GM18507 (cell line): ENCODE measurements around the gene ASB2.

Experiments used
- DNase-seq: peaks from one replicate; pipeline ENCODE4 v3.0.0; 2011; ENCODE audit warnings: low read depth; ENCODE audit not compliant: insufficient read length; ENCODE audit errors: extremely low spot score
- FAIRE-seq: peaks from 2 replicates; lab custom pipeline; 2011; peaks lifted over from hg19 to GRCh38; lab: Jason Lieb, UNC

ASB2 gene

GRCh38 chr14:94003397-94003796 is 27.0 kb upstream of the ASB2 start:
- no peak for DNase-seq
- FAIRE-seq = no peak

DNA sequence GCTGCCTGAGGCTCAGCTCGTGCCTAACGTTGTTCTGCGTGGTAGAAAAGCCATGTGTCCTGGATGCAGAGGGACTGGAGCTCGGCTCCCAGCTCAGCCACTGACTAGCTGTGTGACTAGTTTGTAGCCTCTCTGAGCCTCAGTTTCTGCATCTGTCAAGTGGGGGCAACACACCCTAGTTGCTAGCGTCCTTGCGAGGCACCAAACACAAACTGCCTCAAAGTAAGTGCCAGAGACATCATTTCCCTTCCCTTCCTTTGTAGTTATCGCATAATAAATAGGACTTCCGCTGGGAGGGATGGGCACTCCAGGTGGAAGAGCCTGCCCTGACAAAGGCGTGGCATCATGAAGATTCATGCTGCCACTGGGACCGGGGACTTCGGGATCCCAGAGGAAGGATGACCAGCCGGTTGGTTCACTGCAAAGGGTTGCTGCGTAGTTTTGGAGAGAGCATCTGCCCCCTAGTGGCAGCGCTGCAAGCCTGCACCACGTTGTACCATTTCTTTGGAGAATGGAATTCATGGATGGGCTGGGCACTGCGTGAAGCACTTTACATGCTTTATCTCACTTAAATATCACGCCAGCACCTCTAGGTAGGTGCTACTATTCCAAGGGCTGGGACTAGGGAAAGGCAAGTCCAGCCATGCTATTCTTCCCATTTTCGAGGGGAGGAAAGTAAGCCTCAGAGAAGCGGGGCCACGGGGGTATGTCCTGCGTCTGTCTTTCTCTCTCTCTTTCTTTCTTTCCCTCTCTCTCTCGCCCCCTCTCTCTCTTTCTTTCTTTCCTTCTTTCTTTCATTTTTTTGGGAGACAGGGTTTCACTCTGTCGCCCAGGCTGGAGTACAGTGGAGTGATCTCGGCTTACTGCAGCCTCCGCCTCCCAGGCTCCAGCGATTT is 25.4 kb upstream of the ASB2 start:
- FAIRE-seq (peak; percentile 96), DNase-seq (peak; percentile 57)

DNA sequence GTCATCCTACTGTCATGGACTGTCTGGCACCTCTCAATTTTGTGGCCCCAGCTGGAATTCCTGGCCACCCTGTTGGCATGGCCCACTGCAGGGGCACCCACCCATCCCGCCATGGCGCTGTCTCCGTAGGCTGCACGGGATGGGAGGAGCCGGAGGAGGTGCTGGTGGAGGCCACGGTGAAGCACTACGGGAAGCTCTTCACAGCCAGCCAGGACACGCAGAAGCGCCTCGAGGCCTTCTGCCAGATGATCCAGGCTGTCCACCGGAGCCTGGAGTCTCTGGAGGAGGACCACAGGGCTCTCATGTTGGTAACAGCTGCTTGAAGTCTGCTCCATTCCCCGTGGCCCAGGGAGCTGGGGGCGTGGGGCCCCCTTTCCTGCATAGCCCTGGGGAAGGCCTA is 24.6 kb upstream of the ASB2 start:
- no peak for FAIRE-seq
- DNase-seq = no peak

GRCh38 chr14:94000267-94000666 is 23.9 kb upstream of the ASB2 start:
- FAIRE-seq (no peak), DNase-seq (no peak)

DNA sequence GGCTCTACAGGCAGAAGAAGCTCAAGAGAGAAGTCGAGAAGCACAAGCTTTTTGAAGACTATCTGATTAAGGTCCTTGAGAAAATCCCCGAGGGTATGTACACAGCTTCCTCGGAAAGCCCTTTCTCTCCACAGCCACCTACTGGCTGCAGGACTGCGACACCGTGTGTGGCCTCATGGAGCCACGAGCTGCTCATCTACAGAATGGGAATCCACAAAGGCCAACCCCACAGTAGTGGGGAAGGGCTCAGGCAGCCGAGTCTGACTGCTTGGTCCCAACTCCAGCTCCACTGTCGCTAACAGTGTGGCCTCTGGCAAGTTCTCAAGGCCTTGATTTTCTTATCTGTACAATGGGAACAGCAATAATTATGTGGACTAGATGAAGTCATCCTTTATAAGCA is 23.2 kb upstream of the ASB2 start:
- FAIRE-seq (no peak), DNase-seq (no peak)

GRCh38 chr14:93998871-93999403 is 22.6 kb upstream of the ASB2 start:
- FAIRE-seq (no peak), DNase-seq (no peak)

DNA sequence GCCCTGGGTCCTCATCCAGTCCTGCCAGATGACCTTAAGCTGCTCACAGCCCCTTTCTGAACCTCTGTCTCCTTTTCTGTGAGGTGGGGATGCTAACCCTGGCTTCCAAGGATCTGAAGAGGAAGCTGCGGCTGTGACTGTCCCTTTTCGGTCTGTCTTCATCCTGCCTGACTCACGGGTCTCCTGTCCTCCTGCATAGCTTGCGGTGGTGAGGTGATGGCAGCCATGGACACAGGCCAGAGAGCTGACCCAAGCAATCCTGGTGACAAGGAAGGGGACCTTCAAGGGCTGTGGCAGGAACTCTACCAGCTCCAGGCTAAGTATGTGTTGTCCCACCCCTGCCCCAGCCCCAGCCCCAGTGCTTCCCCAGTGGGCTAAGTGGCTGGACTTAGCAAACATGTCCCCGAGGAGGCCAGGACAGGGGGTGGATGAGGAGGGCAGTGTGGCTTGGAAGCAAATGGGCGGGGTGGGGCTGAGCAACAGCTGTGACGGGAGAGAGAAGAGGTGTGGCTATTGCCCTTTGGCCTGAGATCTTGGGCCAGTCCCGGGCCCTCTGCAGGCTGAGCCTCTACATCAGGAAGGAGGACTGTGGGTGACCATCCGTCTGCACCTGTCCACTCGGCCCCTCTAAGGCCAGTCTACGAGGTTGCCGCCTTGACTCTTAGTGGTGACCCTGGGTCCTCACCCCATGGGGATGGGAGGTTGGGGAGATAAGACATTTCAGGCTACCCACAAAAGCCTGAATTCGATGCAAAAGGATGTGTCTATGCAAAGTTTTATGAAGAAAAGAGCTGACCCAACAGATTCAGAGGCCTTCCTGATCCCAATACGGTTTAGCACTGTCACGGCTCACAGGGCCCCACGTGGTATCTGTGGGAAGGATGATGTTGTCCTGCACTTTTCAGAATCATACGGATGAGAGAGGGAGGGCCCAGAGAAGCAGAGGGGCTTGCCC is 21.8 kb upstream of the ASB2 start:
- DNase-seq = no peak
- no peak for FAIRE-seq

DNA sequence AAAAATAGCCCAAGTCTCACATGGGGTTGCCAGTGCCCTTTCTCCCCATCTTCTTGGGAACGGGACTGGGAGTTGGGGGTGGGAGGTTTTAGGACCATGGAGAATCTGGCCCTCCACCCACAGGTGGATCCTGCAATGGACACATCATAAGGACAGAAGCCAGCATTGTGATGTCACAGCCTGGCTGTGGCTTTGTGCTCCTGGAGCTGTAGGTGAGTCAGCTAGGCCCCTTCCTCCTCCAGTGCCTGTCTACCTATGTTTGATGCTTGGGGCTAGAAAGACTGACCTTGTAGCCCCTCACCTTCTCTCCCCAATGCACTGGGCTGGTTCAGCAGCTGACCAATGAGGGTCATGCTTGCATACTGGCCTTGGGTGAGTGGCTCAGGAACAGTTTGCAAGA is 20.7 kb upstream of the ASB2 start, which contains the start of gene CCDC197:
Gene CCDC197, plus strand, starts transcription at position 220 of the 400 bp plus-strand sequence. CDS start 831 bp downstream, outside the sequence.
- DNase-seq (no peak), FAIRE-seq (no peak)

DNA sequence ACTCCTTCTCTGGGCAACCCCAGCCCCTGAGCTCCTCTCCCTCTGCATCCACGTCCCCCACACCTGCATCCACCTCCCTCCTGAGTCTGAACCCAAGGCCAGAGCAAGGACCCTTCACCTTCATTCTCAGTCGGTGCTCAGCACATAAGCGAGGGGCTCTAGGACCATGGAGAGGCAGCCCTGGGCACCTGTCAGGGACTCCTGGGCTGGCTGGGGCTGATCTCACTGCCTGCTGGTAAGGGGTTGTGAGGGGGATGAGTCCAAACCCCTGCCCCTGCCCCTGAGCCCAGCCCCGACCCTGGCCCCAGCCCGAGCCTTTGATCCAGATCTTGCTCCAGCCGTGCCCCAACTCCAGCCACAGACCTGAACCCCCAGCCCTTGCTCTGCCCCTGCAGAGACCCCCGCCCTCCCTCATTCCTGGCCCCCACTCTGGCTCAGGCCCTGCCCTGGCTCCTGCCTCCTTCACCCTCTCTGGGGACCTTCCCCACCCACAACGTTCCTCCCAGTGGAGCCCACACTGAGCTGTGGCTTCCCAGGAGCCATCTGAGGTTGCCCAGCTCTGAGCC is 19.8 kb upstream of the ASB2 start:
- FAIRE-seq (no peak), DNase-seq (no peak)

DNA sequence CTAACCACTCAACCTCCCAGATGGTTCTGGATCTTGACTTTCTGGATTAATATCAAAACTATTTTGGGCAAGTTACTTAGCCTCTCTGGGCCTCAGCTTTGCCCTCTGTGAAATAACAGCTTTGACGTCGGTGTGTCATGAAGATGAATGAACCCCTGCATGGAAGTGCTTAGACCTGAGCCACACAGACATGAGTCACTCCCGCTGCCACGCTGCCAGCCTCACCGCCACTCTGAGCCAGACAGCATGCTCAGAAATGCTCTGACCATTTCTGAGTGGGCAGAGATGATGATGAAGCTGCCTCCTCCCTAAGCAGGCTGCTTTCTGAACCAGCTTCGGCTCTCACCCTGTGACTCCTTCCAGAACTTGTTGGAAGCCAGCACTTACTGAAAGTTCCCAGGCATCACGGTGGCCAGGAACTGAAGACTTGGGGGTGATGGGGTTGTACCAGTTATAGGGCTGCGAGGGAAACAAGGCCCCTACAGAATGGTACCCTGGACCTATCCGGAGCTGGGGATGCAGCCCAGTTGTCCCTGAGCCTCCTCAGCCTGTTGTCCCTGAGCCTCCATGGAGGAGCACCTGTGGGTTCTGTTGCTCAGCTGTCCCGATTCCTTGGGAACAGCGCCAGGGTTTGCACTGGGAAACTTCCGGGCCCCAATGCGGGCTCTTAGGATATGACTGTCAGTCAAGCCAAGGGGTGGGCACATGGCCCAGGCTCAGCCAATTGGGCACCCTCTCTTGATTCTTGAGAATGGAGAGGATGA is 18.7 kb upstream of the ASB2 start:
- FAIRE-seq (no peak), DNase-seq (no peak)

- FAIRE-seq (no peak), DNase-seq (no peak)
Measured at GRCh38 chr14:93993382-93993781, 17.0 kb upstream of the ASB2 start.

DNA sequence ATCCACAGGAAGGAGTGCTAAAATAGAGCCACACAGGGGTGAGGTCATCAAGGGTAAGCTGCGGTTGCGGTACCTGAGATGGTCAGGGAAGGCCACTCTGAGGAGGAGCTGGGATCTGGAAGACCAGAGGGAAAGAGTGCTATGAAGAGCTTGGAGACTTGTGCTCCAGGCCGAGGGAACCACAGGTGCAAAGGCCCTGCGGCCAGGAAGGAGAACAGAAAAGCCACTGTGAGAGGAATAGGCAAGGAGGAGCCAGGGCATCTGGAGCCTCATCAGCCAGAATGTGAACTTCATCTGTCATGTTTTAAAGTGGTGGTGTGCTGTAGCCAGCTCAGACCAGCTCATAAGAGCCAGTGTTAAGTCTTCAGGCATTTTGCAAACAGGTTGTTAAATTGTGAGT is 15.3 kb upstream of the ASB2 start:
- FAIRE-seq = no peak
- no peak for DNase-seq

- no peak for FAIRE-seq
- DNase-seq = no peak
Measured at GRCh38 chr14:93991212-93991611, 14.8 kb upstream of the ASB2 start.

GRCh38 chr14:93989939-93990338 is 13.6 kb upstream of the ASB2 start:
- DNase-seq = no peak
- peak; percentile 88 for FAIRE-seq

- no peak for FAIRE-seq
- no peak for DNase-seq
Measured at GRCh38 chr14:93987815-93988476, 11.6 kb upstream of the ASB2 start.

- FAIRE-seq (no peak), DNase-seq (no peak)
Measured at GRCh38 chr14:93987376-93987775, 11.0 kb upstream of the ASB2 start.

DNA sequence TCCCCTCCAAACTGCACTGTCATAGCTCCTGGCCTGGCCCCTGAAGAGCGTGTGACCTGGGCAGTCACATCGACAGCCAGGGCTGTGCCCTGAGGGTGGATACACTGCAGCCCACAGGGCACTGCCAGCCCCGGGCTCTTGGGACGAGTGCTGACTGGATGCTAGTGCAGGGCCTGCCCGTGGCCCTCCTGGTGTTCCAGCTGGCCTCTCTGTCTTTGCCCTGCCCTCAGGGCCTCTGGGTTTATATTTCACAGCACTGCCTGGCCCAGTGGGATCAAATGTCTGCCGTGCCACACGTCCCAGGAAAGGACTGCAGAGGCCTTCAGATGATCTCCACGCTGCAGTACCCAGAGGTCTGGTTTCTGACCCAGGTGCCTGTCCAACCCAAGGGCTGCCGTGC is 10.6 kb upstream of the ASB2 start:
- DNase-seq = no peak
- FAIRE-seq = no peak

- peak; percentile 31 for FAIRE-seq
- DNase-seq = no peak
Measured at GRCh38 chr14:93984987-93985410, 8.6 kb upstream of the ASB2 start.

GRCh38 chr14:93984070-93984469 is 7.7 kb upstream of the ASB2 start:
- DNase-seq (no peak), FAIRE-seq (no peak)
